GM12865 (cell line): ENCODE results near the gene SDHC.

Experiments used
- DNase-seq: peaks from one replicate; pipeline ENCODE4 v3.0.0; 2010; ENCODE audit warnings: low read depth
- H3K4me3 ChIP-seq: 2 replicates; pipeline ENCODE4 v1.5.1; 2011; ENCODE audit warnings: mild to moderate bottlenecking, low read depth, low read length, control low read depth
- TF ChIP-seq, protein P1 (sequence below): IDR thresholded peaks from 2 replicates; pipeline ENCODE4 v1.5.1; 2011; ENCODE audit warnings: low read length, control low read depth, low read depth, inconsistent platforms; ENCODE audit not compliant: insufficient read depth; ENCODE audit errors: missing control alignments

SDHC gene

DNA sequence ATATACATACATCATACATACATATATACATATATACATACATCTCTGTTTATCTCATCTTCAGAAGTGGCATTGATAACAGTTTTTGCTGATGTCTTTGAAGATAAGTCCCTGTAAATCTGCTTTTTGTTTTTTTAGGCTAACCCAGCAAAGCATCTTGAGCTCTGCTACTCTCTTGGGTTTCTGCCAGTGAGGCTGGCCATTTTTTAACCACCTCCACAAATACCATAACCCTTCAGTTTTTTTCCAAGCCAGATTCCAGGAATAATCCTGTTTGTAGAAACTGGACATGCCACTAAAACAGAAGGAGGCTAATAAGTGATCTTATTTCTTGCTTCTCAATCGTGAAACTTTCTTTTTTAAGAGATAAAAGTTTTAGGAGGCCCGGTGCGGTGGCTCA, 21.6 kb downstream of the SDHC start:
- DNase-seq, result no peak
- no peak overlapping the region for H3K4me3 ChIP-seq
- TF ChIP-seq, protein P1, sequence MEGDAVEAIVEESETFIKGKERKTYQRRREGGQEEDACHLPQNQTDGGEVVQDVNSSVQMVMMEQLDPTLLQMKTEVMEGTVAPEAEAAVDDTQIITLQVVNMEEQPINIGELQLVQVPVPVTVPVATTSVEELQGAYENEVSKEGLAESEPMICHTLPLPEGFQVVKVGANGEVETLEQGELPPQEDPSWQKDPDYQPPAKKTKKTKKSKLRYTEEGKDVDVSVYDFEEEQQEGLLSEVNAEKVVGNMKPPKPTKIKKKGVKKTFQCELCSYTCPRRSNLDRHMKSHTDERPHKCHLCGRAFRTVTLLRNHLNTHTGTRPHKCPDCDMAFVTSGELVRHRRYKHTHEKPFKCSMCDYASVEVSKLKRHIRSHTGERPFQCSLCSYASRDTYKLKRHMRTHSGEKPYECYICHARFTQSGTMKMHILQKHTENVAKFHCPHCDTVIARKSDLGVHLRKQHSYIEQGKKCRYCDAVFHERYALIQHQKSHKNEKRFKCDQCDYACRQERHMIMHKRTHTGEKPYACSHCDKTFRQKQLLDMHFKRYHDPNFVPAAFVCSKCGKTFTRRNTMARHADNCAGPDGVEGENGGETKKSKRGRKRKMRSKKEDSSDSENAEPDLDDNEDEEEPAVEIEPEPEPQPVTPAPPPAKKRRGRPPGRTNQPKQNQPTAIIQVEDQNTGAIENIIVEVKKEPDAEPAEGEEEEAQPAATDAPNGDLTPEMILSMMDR, result no peak

DNA sequence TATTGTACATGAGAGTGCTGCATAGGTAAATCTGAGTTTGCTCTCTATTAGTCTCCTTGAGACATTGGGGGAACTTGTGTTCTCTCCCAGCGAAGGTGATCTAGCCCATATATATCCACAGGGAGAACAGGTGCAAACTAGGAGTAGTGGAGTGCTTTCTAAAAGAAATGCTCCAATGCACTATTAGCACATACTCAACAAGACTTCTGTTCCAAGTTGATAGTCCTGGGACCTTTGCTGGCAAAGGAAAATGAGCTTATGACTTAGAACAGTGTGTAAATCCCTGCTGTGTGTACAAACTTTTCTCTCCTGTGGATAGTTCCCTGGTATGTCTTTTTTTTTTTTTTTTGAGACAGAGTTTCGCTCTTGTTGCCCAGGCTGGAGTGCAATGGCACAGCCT, 28.0 kb downstream of the SDHC start:
- TF ChIP-seq, protein P1, result no peak
- DNase-seq, result no peak
- H3K4me3 ChIP-seq, result no peak overlapping the region

DNA sequence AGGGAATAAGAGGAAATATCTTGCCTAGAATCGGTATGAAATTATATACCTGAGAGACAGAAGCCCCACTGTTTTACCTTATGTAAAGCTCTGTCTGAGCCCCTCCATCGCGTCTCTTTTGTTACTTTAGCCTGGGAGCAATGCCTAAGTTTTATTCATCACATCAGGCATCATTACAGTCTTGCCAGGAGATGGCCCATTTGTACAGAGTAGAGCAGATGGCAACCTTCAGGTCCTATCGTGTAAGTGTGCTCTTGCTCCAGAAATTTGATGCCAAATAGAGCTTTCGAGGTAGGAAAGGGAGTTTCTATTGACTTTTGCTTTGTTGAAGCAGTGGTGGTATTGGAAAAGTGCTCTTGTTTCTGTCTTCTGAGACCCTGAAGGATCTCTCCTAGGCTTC, 28.6 kb downstream of the SDHC start:
- TF ChIP-seq, protein P1, result no peak
- H3K4me3 ChIP-seq, result no peak overlapping the region
- DNase-seq, result no peak

DNA sequence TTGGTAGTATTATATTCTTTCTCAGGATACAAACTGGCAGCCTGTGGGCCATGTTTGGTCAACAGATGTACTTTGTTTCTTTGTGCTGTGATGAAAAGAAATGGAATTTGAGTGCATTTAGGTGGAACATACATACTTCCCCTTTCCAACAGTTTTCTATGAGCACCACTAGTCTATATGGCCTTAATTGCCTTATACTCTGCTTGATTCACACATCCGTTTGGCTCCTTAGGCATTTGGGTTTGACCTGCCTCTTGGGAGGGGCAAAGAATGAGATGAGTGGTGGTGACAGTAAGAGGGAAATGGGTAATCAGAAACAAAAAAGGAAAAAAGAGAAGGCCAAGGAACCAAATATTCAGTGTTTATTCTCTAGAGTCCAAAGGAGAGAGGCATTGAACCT, 36.5 kb downstream of the SDHC start:
- DNase-seq, result no peak
- H3K4me3 ChIP-seq, result no peak overlapping the region
- TF ChIP-seq, protein P1, result no peak

DNA sequence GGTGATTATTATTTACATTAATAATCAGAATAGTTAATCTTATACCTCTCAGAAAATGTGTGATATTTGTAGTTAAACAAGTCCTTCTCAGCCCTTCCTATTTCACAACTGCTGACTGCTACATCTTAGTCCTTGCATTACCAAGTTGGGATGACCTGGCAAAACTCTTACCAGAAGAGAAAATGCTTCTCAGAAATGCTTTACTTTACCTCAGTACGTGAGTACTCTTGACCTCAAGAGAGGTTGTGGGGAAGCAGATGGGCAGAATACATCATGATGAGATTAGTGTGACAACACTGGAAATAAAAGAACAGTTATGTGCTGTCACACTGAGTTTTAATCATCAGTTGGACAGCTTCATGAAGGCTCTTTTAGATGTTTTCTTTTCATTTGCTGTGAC, 37.3 kb downstream of the SDHC start:
- no peak overlapping the region for H3K4me3 ChIP-seq
- DNase-seq, result no peak
- TF ChIP-seq, protein P1, result no peak

DNA sequence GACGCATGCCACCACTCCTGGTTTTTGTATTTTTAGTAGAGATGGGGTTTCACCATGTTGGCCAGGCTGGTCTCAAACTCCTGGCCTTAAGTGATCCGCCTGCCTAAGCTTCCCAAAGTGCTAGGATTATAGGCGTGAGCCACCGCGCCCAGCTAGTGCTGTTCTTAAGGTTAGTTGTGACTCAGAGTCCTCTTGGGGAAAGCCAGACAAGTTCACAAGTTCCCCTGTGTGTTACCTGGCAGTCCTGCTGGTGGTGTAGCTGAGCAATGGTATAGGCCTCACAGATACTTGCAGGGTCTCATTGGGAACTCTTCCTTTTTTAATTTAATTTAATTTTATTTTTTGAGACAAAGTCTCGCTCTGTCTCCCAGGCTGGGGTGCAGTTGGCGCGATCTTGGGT, 42.9 kb downstream of the SDHC start:
- TF ChIP-seq, protein P1, result no peak
- no peak overlapping the region for H3K4me3 ChIP-seq
- DNase-seq, result peak; percentile 5

DNA sequence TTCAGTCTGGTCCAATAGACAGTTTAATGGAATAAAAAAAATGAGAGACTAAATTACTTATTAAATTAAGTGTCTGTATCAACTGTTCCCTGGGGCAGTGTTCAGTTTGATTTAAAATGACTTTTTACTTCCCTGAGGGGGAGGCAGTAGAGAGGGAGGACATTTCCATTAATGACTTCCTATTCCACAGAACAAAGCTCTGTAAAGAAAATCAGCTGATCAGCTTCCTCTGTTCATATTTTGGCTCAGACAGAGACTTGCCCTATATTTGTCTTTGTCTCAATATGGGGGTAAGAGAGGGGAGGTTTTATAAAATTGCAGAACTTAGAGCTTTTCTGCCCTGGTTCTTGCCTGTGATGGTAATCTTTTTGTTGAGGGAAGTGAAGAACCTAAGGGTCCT, 45.1 kb downstream of the SDHC start:
- H3K4me3 ChIP-seq, result no peak overlapping the region
- TF ChIP-seq, protein P1, result no peak
- DNase-seq, result no peak
